HepG2 (cell line): Measurements from ENCODE around the gene KATNAL2. TPM values are rescaled to one million over a fixed set of nuclear protein-coding genes. Genes with fewer than 3 reads are reported as not detected.
A peak's percentile ranks its signal among the peaks of the same experiment; 100 is the strongest.

Experiments used
- ATAC-seq: fragments of 200-7000 bp; cut with Tn5 transposase; 3 replicates; pipeline ENCODE4 v1.9.1; 2020; ENCODE audit warnings: mild to moderate bottlenecking, moderate library complexity
- BruUV-seq: library from RNA; stranded (reverse); fragments of 400-500 nt; replicated peaks from 2 replicates; lab custom pipeline; 2021; lab: Mats Ljungman, UMichigan
- CTCF ChIA-PET: fragments of 300-600 bp; formaldehyde crosslinking; extraction: SDS; loops from one replicate; lab custom pipeline; 2021; ENCODE audit warnings: low total read pairs, inconsistent platforms, low intra/inter-chr PET ratio; lab: Yijun Ruan, JAX
- POLR2A ChIA-PET: fragments of 350-600 bp; sonication (Branson Sonifier 250); formaldehyde crosslinking; loops from one replicate; lab custom pipeline; 2020; ENCODE audit warnings: antibody characterized with exemption, inconsistent platforms; lab: Yijun Ruan, JAX
- DNase-seq: peaks from one replicate; pipeline ENCODE4 v3.0.0-alpha.2; 2015; ENCODE audit warnings: low spot score
- FAIRE-seq: peaks from 3 replicates; lab custom pipeline; 2011; peaks lifted over from hg19 to GRCh38; lab: Jason Lieb, UNC
- H2AFZ ChIP-seq: one replicate; pipeline ENCODE4 v1.6.1; 2011; ENCODE audit warnings: low read length, inconsistent platforms
- H3K27ac ChIP-seq: fragments of 300-600 bp; 3 replicates; pipeline ENCODE4 v1.8.0; 2011; ENCODE audit warnings: mixed run types, mild to moderate bottlenecking, mixed read lengths, low read length, inconsistent platforms; ENCODE audit not compliant: insufficient read depth; ENCODE audit errors: extremely low read length
- H3K27me3 ChIP-seq, 2 experiments: fragments of 200-600 bp in 1 of 2; 2 replicates in 1 of 2; 3 replicates in 1 of 2; pipeline versions ENCODE4 v1.6.0 to v1.8.0; 2011; ENCODE audit warnings: low read length in 2 of 2, mild to moderate bottlenecking in 2 of 2, moderate library complexity in 2 of 2, inconsistent platforms in 1 of 2; ENCODE audit not compliant: insufficient read depth in 2 of 2, control insufficient read depth in 1 of 2
- H3K36me3 ChIP-seq, 2 experiments: fragments of 200-600 bp in 1 of 2; replicated peaks in 1 of 2; 2 replicates in 1 of 2; 3 replicates in 1 of 2; pipeline versions ENCODE4 v1.5.1 to v1.8.0; 2011; ENCODE audit warnings: low read length in 2 of 2, inconsistent platforms in 1 of 2; ENCODE audit not compliant: insufficient read depth in 2 of 2, control insufficient read depth in 1 of 2
- H3K4me1 ChIP-seq: 2 replicates; pipeline ENCODE4 v1.5.1; 2012; ENCODE audit warnings: low read length, inconsistent platforms; ENCODE audit not compliant: insufficient read depth
- H3K4me2 ChIP-seq: 2 replicates; pipeline ENCODE4 v1.6.0; 2011; ENCODE audit warnings: low read depth, low read length, inconsistent platforms
- H3K4me3 ChIP-seq, 3 experiments: fragments of 200-600 bp in 1 of 3; sonication (generic), shearing (Covaris generic) in 1 of 3; replicated peaks in 1 of 3; 2 replicates each; pipeline ENCODE4 v1.5.1; 2011 to 2016; ENCODE audit warnings: low read length in 3 of 3, inconsistent platforms in 2 of 3, low read depth in 2 of 3, mild to moderate bottlenecking in 2 of 3, control low read depth in 1 of 3, mixed read lengths in 1 of 3; ENCODE audit not compliant: insufficient read depth in 1 of 3
- H3K79me2 ChIP-seq: one replicate; pipeline ENCODE4 v1.6.1; 2011; ENCODE audit warnings: low read length, inconsistent platforms; ENCODE audit not compliant: insufficient read depth
- H3K9ac ChIP-seq: 2 replicates; pipeline ENCODE4 v1.6.0; 2011; ENCODE audit warnings: mild to moderate bottlenecking, low read depth, low read length, inconsistent platforms; ENCODE audit not compliant: insufficient read depth
- H3K9me3 ChIP-seq: 2 replicates; pipeline ENCODE4 v1.5.1; 2012; ENCODE audit warnings: mild to moderate bottlenecking, low read length
- H4K20me1 ChIP-seq: 2 replicates; pipeline ENCODE4 v1.6.0; 2011; ENCODE audit warnings: inconsistent platforms, mild to moderate bottlenecking, low read length, moderate library complexity; ENCODE audit not compliant: insufficient read depth
- DZIP1 ChIP-seq: sonication (generic); formaldehyde crosslinking; IDR thresholded peaks from 2 replicates; pipeline ENCODE4 v1.5.0; 2020; ENCODE audit warnings: mild to moderate bottlenecking, missing genetic modification reagents
- HOXA9 ChIP-seq: sonication (generic); formaldehyde crosslinking; IDR thresholded peaks from 2 replicates; pipeline ENCODE4 v1.8.1; 2022; ENCODE audit warnings: missing genetic modification reagents, mild to moderate bottlenecking, moderate library complexity, borderline replicate concordance
- MAFF ChIP-seq: IDR thresholded peaks from 2 replicates; pipeline ENCODE4 v1.6.1; 2011; ENCODE audit warnings: low read depth, low read length, improper control_type of control experiment
- NFE2 ChIP-seq: sonication (generic); formaldehyde crosslinking; IDR thresholded peaks from 2 replicates; pipeline ENCODE4 v1.4.0; 2020; ENCODE audit warnings: missing genetic modification reagents
- ZNF614 ChIP-seq: IDR thresholded peaks from 2 replicates; pipeline ENCODE4 v1.6.1; 2018; ENCODE audit warnings: missing biosample characterization, missing genetic modification reagents, inconsistent platforms, borderline replicate concordance
- WGBS: methylation state at CpG from one replicate; pipeline ENCODE4 v1.1.6; 2017; ENCODE audit warnings: low lambda C conversion rate; 5-methylcytosine and 5-hydroxymethylcytosine counted together
- in situ Hi-C: cut with HindIII; loops from 2 replicates; pipeline ENCODE4 v1.10.0; 2017; ENCODE audit warnings: low pct_unique_long_range_greater_than_20kb; ENCODE audit not compliant: extremely low pct_ligation_motif_present
- intact Hi-C: fragments of 100-400 bp; cut with micrococcal nuclease; formaldehyde crosslinking; loops from one replicate; pipeline ENCODE4 v1.10.0; 2022; ENCODE audit not compliant: unreplicated experiment
- polyA plus RNA-seq, 8 experiments: library from polyadenylated mRNA; depleted of rRNA in 3 of 8; stranded (reverse) in 7 of 8; unstranded in 1 of 8; fragments of >200 nt; fragmentation: Illumina TruSeq in 4 of 8; extraction: Trizol in 4 of 8; gene quantifications; 2 replicates each; pipeline versions ENCODE4 v1.2.1 to v1.2.3, GENCODE V29; 2011 to 2016; ENCODE audit warnings: low read depth in 4 of 8, missing spikeins in 1 of 8, mixed read lengths in 1 of 8; ENCODE audit not compliant: insufficient read depth in 1 of 8
- total RNA-seq, 5 experiments: library from RNA; depleted of rRNA; stranded (reverse); fragments of >200 nt; fragmentation: Illumina TruSeq; extraction: Trizol; gene quantifications; 2 replicates each; pipeline ENCODE4 v1.2.3, GENCODE V29; 2016; ENCODE audit warnings: low read depth in 1 of 5

Gene KATNAL2
- total and polyA plus RNA-seq, 2 of the 13 experiments (the other 11 are each of a cell fraction or from before 2014, with no cell fraction given): not detected

DNA sequence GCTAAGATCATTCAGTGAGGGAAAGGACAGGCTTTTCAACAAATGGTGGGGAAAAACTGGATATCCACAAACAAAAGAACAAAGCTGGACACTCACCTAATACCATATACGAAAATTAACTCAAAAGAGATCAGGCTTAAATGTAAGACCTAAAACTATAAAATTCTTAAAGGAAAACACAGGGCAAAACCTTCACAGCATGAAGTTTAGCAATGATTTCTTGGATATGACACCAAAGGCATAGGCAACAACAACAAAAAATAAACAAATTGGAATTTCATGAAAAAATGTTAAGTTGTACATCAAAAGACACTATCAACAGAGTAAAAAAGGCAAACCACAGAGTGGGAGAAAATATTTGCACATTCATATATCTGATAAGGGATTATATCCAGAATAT, 28.4 kb upstream of the KATNAL2 start:
- BruUV-seq: no TSS peak

More for the DNA sequence above, 28.4 kb upstream of the KATNAL2 start:
- intact Hi-C loops: no loop called here
- H3K4me2 ChIP-seq: no peak overlapping the region
- TF ChIP-seq DZIP1 (CRISPR knock-in tag) (no peak), MAFF (no peak), ZNF614 (CRISPR knock-in tag) (peak; percentile 100), NFE2 (CRISPR knock-in tag) (no peak), HOXA9 (CRISPR knock-in tag) (no peak)
- DNase-seq: no peak
- H3K27ac ChIP-seq: no peak overlapping the region
- H3K4me3 ChIP-seq: no peak overlapping the region
- FAIRE-seq: no peak
- ChIA-PET CTCF (no interaction called here), POLR2A (no interaction called here)
- H3K9ac ChIP-seq: no peak overlapping the region
- peaks cover 8 to 27% of the 10 kb centered on the region in 2 experiments; a peak in 3 of 5 replicates for H3K36me3 ChIP-seq
- 100% methylated on average over 1 of the region's 1 CpG for WGBS
- 0 out of 2 replicates have a peak, but pooled peaks cover 3% of the 10 kb centered on the region for H4K20me1 ChIP-seq
- no peak for ATAC-seq
- H3K79me2 ChIP-seq: peaks cover 21% of the 10 kb centered on the region
- H3K27me3 ChIP-seq: no peaks in the 10 kb centered on the region
- peaks cover 9% of the 10 kb centered on the region for H3K4me1 ChIP-seq
- H3K9me3 ChIP-seq: peaks cover 26% of the 10 kb centered on the region
- H2AFZ ChIP-seq: no peak overlapping the region
- in situ Hi-C loops: no loop called here
